HG03060 (cell line): ENCODE data around the gene COX7B.
"Not testable (repeated sequence)": the region's sequence is repeated elsewhere in the genome, so short reads cannot be mapped to it uniquely, and the experiment has no call there.

ENCODE experiments used
- ATAC-seq: cut with Tn5 transposase; IDR thresholded peaks from one replicate; pipeline ENCODE4 v1.9.1; 2021; ENCODE audit warnings: low read depth, moderate number of reproducible peaks; ENCODE audit not compliant: unreplicated experiment

Gene COX7B

GRCh38 chrX:77938083-77938680, 38.9 kb downstream of the COX7B start:
- no peak for ATAC-seq

DNA sequence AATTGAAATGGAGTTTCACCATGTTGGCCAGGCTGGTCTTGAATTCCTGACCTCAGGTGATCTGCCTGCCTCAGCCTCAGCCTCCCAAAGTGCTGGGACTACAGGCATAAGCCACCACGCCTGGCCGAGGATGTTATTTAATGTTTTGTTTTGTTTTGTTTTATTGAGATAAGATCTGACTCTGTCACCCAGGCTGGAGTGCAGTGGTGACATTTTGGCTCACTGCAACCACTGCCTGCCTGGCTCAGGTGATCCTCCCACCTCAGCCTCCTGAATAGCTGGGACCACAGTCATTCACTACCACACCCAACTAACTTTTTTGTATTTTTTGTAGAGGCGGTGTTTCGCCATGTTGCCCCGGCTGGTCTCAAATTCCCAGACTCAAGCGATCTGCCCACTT, 45.8 kb downstream of the COX7B start:
- ATAC-seq, result not testable (repeated sequence)

GRCh38 chrX:77945910-77946545, 46.8 kb downstream of the COX7B start:
- no peak for ATAC-seq

DNA sequence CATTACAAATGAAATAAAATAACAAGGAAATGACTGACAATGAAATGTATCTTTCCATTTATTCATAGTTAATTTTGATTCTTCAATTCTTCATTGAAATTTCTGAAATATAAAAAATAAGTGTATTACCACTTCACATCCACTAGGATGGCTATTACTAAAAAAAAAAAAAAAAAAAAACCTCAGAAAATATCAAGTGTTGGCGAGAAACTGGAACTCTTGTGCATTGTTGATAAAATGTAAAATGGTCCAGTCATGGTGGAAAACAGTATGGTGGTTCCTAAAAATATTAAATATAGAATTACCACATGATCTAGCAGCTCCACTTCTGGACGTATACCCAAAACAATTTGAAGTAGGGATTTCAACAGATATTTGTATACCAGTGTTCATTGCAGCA, 47.3 kb downstream of the COX7B start:
- no peak for ATAC-seq

- ATAC-seq, result no peak
Measured at GRCh38 chrX:77949840-77950239, 50.6 kb downstream of the COX7B start.

- no peak for ATAC-seq
Measured at GRCh38 chrX:77952173-77952572, 52.9 kb downstream of the COX7B start.

GRCh38 chrX:77953302-77953701, 54.0 kb downstream of the COX7B start:
- ATAC-seq, result no peak

DNA sequence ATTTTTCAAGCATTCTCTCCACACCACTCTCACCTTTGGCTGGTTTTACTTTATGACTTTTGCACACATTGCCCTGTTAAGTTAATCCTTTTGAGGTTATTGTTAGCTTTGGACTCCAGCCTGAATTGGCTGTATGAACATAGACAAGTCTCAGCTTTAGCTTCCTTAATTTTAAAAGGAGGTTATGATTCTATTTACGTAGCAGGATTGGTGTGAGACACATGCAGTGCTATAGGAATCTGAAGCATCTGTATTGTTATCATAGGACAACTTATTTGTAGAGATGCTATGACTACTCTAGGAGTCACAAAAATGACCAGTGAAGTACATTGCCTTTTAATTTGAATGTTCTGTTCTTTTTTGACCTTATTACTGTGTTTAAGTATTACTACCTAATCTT, 54.4 kb downstream of the COX7B start:
- no peak for ATAC-seq
